Glomerular visceral epithelial cell (primary cell): ENCODE results near the gene SLU7.

ENCODE experiments used
- DNase-seq: peaks from one replicate; pipeline ENCODE4 v3.0.0-alpha.2; 2016; ENCODE audit errors: extremely low spot score

SLU7 gene

DNA sequence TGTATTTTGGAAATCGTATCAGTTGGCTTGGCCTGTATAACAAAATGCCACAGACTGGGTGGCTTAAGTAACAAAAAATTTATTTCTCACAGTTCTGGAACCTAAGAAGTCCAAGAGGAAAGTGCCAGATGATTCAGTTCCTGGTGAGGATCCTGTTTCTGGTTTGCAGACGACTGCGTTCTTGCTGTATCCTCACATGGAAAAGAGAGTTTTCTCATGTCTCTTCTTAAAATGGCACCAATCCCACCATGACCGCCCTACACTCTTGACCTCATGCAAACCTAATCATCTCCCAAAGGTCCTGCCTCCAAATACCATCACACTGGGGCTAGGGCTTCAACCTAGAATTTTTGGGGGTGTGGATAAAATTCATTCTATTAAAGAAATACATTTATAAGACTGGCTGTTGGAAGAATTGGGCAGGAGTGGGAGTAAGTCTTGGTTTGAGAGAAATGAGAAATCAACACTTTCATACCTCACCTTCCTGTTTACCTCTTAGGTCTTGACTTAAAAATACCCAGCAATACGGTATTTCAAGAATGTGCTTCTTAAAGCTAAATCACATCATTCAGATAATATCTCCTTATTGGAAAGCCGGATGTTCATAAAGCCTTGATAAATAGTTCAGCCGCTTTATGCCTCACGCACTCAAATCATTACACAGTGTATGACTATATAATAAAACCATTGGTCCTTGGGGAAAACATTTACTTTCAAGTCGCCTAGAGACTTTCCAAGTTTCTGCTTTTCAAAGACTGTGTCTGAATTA lies 31.5 kb upstream of the SLU7 start:
- no peak for DNase-seq

DNA sequence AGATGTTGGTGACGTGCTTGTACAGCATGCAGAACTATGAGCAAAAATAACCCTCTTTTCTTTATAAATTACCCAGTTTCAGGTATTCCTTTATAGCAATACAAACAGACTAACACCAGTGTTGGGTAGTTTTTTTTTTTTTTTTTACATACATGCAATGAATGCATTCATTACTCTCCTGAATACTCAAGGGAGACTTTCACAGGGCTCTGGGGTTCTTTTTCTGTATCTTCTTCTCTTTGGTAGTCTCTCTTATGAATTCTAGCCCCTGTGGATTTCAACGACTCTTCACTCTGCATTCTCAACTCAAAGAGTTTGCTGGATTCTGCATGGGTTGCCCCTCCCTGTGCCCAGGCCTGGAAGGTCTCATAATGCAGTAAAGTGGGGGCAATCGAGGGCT lies 30.6 kb upstream of the SLU7 start:
- DNase-seq = no peak

DNA sequence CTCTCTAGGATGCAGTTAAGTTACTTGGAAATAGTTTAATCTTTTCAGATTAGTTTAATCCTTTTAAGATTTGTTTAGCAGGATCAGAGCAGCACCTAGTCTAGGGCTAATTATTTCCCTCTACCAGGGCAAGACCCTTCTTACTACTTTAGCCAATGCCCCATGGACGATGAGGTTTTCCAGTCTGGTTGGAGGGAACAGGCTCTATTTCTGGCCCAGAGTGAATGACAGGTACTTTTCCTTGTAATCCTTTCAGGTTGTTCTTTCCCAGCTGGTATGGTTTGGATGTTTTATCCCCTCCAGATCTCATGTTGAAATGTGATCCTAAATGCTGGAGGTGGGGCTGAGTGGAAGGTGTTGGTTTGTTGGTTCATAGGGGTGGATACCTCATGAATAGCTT lies 30.0 kb upstream of the SLU7 start:
- DNase-seq = no peak

DNA sequence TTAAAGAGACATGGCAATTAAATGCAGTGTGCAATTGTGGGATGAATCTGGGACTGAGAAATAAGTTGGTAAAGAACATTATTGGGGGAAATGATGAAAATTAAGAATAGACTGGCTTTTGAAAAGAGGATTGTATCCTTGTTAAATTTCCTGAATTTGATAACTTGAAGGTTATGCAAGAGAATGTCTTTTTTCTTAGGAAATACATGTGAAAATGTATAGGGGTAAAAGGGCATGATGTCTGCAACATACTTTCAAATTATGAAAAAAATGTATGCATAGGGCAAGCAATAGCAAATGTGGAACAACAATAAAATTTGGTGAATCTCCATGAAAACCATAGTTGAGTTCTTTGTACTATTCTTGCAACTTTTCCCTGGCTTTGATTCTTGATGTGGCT lies 26.9 kb upstream of the SLU7 start:
- DNase-seq = no peak

DNA sequence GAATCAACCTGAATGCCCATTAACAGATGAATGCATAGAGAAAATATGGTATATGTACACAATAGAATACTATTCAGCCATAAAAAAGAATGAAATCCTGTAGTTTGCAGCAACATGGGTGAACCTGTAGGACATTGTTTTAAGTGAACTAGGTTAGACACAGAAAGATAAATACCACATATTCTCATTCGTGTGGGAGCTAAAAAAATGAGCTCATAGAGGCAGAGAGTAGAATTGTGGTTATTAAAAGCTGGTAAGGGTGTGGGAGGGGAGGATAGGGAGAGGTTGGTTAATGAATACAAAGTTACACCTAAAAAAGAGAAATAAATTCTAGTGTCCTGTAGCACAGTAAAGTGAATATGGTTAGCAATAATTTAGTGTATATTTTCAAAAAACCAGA lies 26.3 kb upstream of the SLU7 start:
- no peak for DNase-seq

DNA sequence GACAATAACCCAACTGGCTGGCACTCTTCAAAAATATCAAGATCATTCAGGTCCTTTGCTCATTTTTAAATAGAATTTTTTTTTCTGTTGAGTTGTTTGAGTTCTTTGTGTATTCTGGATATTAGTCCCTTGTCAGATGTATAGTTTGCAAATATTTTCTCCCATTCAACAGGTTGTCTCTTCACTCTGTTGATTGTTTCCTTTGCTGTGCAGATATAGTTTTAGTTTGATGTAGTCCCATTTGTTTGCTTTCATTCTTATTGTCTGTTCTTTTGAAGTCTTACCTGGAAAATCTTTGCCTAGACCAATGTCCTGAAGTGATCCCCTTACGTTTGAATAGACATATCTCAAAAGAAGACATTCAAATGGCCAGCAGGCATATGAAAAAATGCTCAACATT lies 25.5 kb upstream of the SLU7 start:
- no peak for DNase-seq

DNA sequence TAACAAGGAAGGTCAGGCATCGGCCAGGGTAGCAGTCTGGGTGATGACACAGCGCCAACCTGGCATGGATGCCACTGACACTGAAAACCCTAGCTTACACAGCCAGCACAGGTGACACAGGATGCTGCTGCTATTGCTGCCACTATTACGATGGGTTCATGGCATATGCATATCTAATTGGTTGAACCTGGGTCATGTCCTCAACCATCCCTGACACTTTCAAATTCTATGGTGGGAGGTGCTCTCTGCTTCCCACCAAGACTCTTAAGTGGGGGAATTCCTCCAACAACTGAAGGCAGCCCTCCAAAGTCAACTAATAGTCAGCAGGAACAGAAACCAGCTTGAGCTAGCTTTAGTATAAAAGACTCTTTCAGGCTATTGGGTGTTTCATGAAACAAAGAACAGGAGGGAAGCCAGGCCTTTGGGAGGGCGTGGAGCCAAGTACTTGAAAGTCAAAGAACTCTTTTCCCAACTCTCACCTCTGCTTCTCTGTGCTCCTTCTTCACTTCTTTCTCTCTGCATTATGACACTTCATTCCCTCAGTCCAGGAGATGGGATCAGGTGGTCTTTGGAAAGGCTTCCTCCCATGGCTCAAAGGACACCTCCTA lies 24.0 kb upstream of the SLU7 start:
- no peak for DNase-seq

DNA sequence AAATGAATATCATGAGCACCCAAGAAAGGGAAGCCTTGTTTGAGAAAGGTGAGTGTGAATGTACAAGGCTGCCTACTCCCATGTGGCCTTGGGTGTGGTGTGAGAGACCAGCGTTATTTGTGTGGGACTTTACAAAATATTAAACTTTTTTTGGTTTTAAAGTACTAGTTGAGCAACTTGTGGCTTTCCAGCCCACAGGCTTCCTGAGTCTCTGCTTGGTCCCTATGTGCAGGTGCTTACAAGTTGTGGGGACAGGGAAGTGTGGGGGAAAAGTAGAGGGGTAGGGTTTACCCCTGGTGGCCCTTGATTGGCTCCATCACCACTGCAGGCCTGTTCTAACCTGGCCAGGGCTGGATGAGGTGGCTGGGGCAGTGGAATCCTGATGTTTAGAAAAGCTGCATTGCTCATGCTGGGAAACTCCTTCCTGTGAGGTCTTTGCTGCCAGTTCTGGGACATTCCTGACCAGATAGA lies 22.5 kb upstream of the SLU7 start:
- DNase-seq = no peak

DNA sequence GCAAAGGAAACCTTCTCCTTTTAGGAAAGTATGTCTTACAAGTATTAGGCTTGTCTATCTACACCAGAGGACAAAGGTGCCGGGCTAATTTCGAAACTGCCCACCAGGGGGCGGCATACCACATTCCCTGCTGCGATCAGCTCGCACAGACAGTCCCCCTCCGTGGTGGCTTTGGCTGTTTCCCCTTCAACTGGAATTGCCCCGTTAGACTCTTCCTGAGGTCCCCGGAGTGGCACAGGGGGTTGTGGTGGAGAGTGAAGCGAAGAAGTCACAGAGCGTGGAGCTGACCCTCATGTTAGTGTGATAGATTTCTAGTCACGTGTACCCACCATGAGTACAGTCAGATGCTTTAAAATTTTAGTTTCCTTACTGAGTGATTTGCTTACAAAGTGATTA lies 20.3 kb upstream of the SLU7 start:
- DNase-seq = peak; percentile 90

DNA sequence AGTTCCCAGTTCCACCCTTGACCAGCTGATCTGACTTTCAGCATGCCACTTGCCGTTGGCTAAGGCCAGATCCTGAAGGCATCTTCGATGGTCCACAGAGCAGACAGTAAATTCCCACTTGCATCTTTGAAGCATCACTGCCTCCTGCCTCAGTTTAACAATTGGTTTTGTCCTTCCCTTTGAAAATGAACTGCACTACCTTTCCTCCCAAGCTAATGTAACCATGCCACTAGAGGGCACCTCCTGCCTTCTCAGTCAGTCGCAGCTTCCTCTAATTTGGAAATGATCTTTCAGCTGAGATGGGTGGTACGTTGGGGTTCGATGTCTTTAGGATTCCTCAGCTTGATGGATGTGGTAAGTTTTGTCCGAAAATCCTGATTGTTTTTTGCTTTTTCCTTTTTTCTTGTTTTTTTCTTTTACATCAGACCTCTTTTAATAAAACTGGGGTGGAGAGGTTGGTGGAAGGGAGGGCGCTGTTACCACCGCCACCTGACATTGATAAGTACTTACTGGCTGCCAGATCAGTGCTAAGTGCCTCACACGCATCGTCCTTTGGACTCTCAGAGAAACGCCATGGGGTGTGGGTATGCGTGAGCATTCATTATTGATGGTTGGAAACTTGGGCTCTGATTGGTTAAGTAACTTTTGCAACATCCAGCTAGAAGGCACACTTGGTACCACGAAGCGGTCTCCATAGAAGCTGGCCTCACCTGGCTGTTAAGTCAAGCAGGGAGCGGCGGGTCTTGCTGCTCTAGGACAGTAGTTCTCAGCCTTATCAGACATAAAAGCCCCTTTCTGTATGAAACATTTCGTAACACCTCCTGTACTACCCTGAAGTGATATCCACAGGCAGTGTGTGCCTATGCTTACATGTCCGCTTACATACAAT lies 19.7 kb upstream of the SLU7 start:
- DNase-seq = peak; percentile 66

DNA sequence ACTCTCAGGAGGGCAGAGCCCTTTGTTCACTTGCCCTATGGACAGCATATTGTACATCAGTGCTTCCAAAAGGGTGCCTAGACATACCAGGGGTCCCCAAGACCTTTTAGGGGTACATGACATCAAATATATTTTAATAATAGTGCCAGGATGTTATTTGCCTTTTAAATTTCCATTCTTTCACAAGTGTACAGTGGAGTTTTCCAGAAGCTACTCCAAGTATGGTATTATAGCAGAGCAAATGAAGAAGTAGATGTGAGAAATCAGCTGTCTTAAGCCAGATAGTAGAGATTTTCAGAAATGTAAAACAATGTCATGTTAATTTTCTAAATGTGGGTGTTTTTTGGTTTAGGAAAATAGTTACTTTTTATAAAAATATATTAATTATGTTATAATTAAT lies 18.4 kb upstream of the SLU7 start:
- no peak for DNase-seq

DNA sequence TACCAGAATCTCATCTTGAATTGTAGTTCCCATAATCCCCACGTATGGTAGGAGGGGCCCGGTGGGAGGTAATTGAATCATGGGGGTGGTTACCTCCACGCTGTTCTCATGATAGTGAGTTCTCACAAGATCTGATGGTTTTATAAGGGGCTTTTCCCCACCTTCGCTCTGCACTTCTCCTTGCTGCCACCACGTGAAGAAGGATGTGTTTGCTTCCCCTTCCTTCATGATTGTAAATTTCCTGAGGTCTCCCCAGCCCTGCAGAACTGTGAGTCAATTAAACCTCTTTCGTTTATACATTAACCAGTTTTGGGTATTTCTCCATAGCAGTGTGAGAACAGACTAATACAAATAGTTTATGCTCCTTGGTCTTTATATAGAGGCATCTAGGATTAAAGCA lies 17.8 kb upstream of the SLU7 start:
- DNase-seq = peak; percentile 43

DNA sequence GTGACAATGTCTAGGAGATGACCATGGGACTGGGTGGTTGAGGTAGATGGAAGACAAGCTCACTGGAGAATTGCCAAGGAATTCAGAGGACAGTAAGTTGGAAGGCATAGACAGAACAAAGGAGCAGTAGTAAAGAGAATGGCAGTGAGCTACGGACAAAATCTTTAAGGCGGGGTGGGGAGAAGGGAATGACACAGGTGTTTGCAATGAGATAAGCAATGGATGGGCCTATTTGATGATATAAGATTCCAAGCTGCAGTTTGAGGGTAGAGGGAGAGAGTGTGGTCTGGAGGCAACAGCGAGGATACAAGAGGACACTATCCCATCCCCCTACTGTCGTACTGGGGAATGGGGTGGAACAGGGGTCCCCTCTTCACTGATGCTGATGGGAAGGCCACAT lies 17.1 kb upstream of the SLU7 start:
- DNase-seq = no peak

DNA sequence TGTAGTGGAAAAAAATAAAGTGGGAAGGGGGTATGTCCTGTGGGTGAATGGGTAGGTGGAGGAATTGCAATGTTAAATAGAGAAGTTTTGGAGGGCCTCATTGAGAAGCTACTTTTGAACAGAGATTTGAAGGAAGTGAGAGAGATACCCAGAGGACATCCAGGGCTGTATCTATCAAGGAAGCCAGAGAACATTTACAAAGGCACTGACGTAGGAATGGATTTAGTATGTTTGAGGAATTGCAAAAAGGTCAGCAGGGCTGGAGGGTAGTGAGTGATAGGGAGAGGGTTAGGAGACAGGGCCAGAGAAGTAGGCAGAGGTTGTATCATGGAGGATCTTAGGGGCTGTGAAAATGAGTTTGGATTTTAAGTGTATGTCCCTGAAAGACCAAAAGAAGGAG lies 16.7 kb upstream of the SLU7 start:
- no peak for DNase-seq

DNA sequence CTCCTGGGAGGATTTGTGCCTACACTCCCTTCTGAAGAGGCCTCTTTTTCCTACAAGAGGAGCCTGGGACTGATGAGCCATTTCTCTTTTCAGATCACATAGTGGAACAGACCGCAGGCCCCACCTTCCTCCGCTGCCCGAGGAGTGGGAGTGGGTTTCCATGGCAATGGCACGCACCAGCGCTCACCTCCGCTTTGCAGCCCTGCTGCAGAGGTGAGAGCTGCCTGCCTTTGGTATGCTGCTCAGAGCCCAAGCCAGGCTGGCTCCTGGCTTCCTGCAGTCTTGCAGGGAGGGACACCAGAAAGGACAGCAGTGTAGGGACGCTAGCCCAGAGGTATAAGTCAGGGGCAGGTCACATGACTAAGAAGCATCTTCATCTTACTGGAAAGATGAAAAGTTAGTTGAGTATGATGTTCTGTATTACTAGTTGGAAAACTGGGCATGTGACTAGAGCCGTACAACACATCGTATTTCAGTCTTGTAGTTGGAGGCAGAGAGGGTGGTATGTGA lies 15.2 kb upstream of the SLU7 start:
- DNase-seq = peak; percentile 95

DNA sequence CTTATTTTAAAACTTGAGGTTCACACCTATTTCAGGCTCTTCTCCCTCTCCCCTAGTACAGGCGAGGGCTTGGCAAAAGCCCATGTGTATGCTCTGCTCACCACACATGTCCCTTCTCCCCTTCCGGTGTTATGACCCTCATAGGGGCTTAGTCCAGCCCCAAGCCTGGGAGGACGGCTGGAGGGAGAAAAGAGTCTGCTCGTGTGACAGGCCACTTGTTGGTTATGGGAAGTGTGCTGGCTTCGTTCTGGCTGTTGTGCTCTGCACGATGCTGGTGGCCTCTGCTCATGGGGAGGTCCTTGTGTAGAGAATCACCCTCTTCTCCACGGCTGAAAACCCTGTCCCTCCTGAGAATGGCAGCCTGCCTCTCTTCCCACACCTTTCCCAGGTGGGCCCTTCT lies 13.9 kb upstream of the SLU7 start:
- DNase-seq = no peak

DNA sequence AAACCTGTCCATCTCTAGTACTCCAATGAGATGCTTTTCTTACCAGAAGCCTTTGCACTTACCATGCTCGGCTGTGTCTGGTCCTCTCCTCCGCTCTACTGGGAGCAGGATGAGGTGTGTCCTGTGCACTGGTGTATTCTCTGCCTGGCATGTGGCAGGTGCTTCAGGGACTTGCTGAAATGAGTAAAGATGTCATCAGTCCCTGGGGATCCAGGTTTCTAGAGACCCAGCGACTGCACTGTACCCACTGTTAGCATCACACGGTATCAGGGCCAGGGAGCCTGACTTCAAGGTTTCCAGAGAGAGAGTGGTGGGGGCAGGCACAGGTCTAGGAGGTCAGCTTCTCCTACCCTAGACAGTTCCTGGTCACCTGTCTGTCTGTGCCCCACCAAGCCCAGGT lies 13.3 kb upstream of the SLU7 start:
- no peak for DNase-seq

DNA sequence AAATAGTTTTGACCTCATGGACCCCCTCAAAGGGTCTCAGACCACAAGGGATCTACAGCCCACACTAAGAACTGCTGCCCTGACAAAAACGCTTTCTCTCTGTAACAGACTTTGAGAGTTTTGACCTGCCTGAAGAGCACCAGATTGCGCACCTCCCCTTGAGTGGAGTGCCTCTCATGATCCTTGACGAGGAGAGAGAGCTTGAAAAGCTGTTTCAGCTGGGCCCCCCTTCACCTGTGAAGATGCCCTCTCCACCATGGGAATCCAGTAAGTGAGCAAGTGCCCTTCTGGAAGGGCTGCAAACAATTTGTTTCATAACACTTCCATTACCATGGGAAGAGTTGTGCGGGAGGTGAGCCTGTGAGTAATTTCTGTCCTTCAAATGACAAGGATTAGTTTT lies 8.7 kb upstream of the SLU7 start:
- no peak for DNase-seq

DNA sequence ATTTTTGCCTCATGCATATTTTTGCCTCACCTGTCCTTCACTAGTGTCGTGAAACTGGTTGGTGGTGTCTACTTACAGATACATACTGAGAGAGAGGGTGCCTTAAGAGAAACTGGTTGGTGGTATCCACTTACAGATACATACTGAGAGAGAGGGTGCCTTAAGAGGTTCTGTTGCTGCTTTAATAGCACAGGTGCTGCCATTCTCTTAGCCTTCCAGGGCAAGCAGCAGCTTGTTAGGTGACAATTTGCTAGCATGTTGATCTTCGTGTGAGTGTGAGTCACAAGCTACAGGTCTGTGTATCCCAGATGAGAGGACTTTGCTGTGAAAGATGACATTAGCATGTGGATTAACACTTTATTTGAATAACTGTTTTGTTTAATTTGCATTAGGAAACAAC lies 4.2 kb upstream of the SLU7 start:
- no peak for DNase-seq

DNA sequence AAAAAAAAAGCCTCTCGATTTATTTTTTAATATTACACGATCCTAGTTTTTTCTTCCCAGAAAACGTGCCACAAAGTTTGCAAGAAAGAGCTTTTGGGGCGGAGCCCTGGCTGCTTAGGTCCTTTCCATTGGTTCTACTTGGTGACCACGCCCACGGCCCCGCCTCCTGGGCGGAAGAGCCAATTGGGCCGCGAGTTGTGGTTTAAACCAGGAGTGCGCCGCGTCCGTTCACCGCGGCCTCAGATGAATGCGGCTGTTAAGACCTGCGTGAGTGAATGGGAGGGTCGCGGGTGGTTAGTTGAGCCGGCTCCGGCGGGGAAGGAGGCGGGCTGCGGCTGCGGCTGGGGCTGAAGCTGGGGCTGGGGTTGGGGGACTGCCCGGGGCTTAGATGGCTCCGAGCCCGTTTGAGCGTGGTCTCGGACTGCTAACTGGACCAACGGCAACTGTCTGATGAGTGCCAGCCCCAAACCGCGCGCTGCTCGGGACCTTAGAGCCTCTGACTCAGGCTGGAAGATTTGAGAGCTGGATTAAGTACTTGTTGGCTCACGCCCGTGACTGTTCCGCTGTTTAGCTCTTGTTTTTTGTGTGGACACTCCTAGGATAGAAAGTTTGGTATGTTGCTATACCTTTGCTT lies 2.9 kb upstream of the SLU7 start, which contains the start of gene PTTG1:
TSS of gene PTTG1 (plus strand) at position 231 of the 634 bp plus-strand sequence. CDS start 458 bp downstream, outside the sequence.
- DNase-seq = peak; percentile 97

DNA sequence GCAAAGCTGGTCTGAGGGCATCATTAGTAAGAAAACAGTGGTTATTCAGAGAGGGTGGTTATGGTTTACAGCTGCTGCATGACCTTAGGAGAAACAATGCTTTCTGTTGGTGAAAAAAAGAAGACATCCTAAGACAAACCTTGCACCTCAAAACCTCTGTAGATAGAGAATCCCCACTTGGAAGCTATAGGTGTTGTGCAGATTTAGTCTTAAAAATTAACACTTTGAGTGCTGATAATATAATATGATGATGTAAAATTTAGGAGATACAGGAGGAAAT lies 1.4 kb upstream of the SLU7 start:
- DNase-seq = no peak
